Measurements from ENCODE around the gene GLRX5. TPM values are rescaled to one million over a fixed set of nuclear protein-coding genes. Genes with fewer than 3 reads are reported as not detected.
A peak's percentile ranks its signal among the peaks of the same experiment; 100 is the strongest.

GLRX5 gene
- total RNA-seq, 4 donors from 2014 or later: 11.6 to 177 (median 38.2) TPM

DNA sequence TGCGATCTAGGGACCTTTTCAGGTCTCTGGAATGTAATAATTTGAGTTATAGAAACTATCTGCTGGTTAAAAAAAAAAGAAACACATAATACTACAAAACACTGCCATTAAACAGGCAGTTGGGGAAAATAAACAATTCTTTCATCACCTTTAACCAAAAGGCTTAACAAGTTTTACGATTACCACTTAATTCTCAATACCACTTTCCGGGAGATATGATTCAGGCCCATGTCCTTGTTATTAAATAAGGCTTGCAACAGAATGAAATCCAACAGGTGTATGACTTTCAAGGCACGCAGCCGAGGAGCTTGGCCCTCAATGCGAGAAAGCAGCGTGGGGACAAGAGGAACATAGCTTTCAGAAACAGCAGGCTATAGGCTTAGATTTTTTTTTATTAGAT is 5.6 kb upstream of the GLRX5 start:
- H3K9me3 ChIP-seq: no peaks in the 10 kb centered on the region
- in situ Hi-C loops (cut with MboI; ENCODE audit: low pct_ligation_motif_present in 1 of 4, low pct_unique_long_range_greater_than_20kb in 1 of 4, low sequenced_read_pairs in 3 of 4) (loop anchor here in 3 of 4 donors (5.0 to 25.0 kb wide), 3 partner anchors 84 to 392 kb away; no protein-coding TSS in a partner anchor), intact Hi-C loops (cut with DNase I; ENCODE audit: low total_unique reads) (loop anchor here (5.0 kb wide), 1 partner anchor 87 kb away; no protein-coding TSS in a partner anchor)
- H3K27ac ChIP-seq: no peak overlapping the region
- H3K27me3 ChIP-seq: no peaks in the 10 kb centered on the region
- no peak for TF ChIP-seq EP300 (IDR thresholded peaks at IDR 0.05; ENCODE audit: low read depth)
- no peak for TF ChIP-seq POLR2A (IDR thresholded peaks at IDR 0.05)
- no peak for TF ChIP-seq POLR2AphosphoS5 (IDR thresholded peaks at IDR 0.05)
- TF ChIP-seq, protein P1, sequence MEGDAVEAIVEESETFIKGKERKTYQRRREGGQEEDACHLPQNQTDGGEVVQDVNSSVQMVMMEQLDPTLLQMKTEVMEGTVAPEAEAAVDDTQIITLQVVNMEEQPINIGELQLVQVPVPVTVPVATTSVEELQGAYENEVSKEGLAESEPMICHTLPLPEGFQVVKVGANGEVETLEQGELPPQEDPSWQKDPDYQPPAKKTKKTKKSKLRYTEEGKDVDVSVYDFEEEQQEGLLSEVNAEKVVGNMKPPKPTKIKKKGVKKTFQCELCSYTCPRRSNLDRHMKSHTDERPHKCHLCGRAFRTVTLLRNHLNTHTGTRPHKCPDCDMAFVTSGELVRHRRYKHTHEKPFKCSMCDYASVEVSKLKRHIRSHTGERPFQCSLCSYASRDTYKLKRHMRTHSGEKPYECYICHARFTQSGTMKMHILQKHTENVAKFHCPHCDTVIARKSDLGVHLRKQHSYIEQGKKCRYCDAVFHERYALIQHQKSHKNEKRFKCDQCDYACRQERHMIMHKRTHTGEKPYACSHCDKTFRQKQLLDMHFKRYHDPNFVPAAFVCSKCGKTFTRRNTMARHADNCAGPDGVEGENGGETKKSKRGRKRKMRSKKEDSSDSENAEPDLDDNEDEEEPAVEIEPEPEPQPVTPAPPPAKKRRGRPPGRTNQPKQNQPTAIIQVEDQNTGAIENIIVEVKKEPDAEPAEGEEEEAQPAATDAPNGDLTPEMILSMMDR (IDR thresholded peaks at IDR 0.05): no peak
- WGBS, 2 donors (ENCODE audit: low coverage in 1 of 2): 79 to 85% methylated on average over 7 of the region's 7 CpGs
- no peak for DNase-seq
- H3K4me1 ChIP-seq: peaks cover 18 to 58% (median 27%) of the 10 kb centered on the region in 4 donors
- H3K4me3 ChIP-seq: no peak overlapping the region
- no peaks in the 10 kb centered on the region for H3K36me3 ChIP-seq

DNA sequence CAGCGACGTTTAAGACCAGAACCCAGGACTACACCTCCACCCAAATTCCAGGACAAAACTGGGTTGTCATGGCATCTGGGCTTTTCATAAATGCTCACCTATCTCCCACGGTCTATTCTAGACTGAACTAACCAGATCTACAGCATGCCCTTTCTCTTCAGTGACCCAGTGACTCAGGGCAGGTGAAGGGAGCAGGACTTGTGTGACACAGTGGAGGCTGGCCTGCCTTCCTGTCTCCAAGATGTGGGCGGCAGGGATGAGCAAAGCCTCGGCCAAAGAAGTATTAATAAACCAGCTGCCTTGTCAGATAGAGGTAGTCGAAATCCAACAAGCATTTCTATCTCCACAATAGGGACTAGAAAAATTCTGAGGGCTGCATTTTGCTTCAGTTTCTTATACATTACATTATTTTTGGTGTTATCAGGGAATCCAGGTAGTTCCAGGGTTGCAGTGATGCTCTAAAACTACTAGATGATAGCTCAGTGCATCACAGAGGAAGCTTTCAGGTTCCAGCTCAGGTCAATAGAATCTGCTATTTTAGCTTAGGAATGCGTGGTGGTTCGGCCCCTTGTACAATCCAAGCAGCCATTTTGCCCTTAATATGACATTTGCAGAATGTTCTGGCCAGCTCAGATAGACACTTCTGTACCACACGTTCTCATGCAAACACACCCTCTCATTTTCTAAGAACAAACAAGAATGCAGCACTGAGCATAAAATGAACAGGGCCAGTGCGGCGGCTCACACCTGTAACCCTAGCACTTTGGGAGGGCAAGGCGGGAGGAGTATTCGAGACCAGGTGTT is 4.2 kb upstream of the GLRX5 start:
- DNase-seq: no peak
- in situ Hi-C loops (cut with MboI; ENCODE audit: low pct_ligation_motif_present in 1 of 4, low pct_unique_long_range_greater_than_20kb in 1 of 4, low sequenced_read_pairs in 3 of 4) (loop anchor here in 2 of 4 donors (10.0 to 25.0 kb wide), 2 partner anchors 86 to 393 kb away; no protein-coding TSS in a partner anchor), intact Hi-C loops (cut with DNase I; ENCODE audit: low total_unique reads) (no loop called here)
- H3K9me3 ChIP-seq: no peaks in the 10 kb centered on the region
- no peaks in the 10 kb centered on the region for H3K36me3 ChIP-seq
- peaks cover 18 to 54% (median 29%) of the 10 kb centered on the region in 4 donors for H3K4me1 ChIP-seq
- no peaks in the 10 kb centered on the region for H3K27me3 ChIP-seq
- TF ChIP-seq EP300 (IDR thresholded peaks at IDR 0.05; ENCODE audit: low read depth): no peak
- no peak for TF ChIP-seq POLR2A (IDR thresholded peaks at IDR 0.05)
- no peak for TF ChIP-seq POLR2AphosphoS5 (IDR thresholded peaks at IDR 0.05)
- TF ChIP-seq, protein P1 (IDR thresholded peaks at IDR 0.05): no peak
- 76 to 86% methylated on average over 9 to 13 of the region's 13 CpGs for WGBS, 2 donors (ENCODE audit: low coverage in 1 of 2)
- peak overlapping the region in 1 of 4 donors; percentile 5 for H3K27ac ChIP-seq
- no peak overlapping the region for H3K4me3 ChIP-seq

DNA sequence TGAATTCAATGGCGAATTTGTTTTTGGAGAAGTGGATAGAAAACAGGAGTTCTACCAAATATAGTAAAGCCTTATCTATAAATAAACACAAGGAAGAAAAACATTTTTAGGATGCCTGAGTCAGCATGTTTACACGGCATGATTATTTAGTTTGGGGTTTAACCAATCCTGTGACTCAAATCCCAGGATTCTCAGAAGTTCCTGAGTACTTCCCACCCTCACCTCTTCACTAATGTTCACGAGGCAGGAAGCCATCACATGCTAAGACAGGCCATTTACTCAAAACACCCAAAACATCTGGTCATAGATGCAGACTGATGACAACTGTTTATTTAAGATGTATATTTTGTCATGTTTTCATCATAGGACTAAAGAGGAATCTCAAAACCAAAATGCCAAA is 3.4 kb upstream of the GLRX5 start:
- no peak overlapping the region for H3K4me3 ChIP-seq
- peak overlapping the region in 2 of 4 donors; percentile 17 to 35 for H3K27ac ChIP-seq
- in situ Hi-C loops (cut with MboI; ENCODE audit: low pct_ligation_motif_present in 1 of 4, low pct_unique_long_range_greater_than_20kb in 1 of 4, low sequenced_read_pairs in 3 of 4): loop anchor here in 2 of 4 donors (10.0 to 25.0 kb wide), 2 partner anchors 87 to 394 kb away; no protein-coding TSS in a partner anchor
- DNase-seq: no peak
- H3K36me3 ChIP-seq: no peaks in the 10 kb centered on the region
- 30% methylated on average over 3 of the region's 3 CpGs for WGBS, 2 donors (ENCODE audit: low coverage in 1 of 2)
- TF ChIP-seq EP300 (IDR thresholded peaks at IDR 0.05; ENCODE audit: low read depth) (no peak), POLR2AphosphoS5 (IDR thresholded peaks at IDR 0.05) (peak in 1 of 3 donors; percentile 26)
- H3K27me3 ChIP-seq: no peaks in the 10 kb centered on the region
- peaks cover 24 to 62% (median 37%) of the 10 kb centered on the region in 4 donors for H3K4me1 ChIP-seq
- intact Hi-C loops (cut with DNase I; ENCODE audit: low total_unique reads): no loop called here
- H3K9me3 ChIP-seq: no peaks in the 10 kb centered on the region

DNA sequence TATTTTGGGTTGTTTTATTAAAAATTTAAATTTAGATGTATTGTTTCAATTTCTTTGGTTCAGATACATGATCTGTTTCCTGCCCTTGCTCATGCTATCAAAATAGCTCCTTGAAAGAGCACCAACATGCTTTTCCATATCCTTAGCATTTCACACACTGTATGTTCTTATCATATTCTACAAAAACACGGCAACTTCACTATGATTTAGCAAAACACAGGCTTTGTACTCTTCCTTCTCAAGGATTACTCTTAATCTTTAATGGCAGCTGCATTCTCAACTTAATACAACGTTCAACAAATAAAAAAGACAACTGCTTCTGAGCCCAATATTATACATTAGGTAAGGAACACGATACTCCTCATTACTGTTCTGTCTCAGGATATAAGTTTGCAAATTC is 2.9 kb upstream of the GLRX5 start:
- 31 to 37% methylated on average over 3 of the region's 3 CpGs for WGBS, 2 donors (ENCODE audit: low coverage in 1 of 2)
- Histone ChIP-seq H3K4me3 (no peak overlapping the region), H3K9me3 (no peaks in the 10 kb centered on the region), H3K36me3 (no peaks in the 10 kb centered on the region), H3K4me1 (peaks cover 27 to 66% (median 41%) of the 10 kb centered on the region in 4 donors), H3K27me3 (no peaks in the 10 kb centered on the region), H3K27ac (peak overlapping the region in 2 of 4 donors; percentile 17 to 35)
- intact Hi-C loops (cut with DNase I; ENCODE audit: low total_unique reads): no loop called here
- TF ChIP-seq EP300 (IDR thresholded peaks at IDR 0.05; ENCODE audit: low read depth) (no peak), POLR2A (IDR thresholded peaks at IDR 0.05) (no peak), POLR2AphosphoS5 (IDR thresholded peaks at IDR 0.05) (no peak)
- TF ChIP-seq, protein P1 (IDR thresholded peaks at IDR 0.05): no peak
- no peak for DNase-seq
- in situ Hi-C loops (cut with MboI; ENCODE audit: low pct_ligation_motif_present in 1 of 4, low pct_unique_long_range_greater_than_20kb in 1 of 4, low sequenced_read_pairs in 3 of 4): loop anchor here in 2 of 4 donors (10.0 to 25.0 kb wide), 2 partner anchors 87 to 395 kb away; no protein-coding TSS in a partner anchor
